Thymus (tissue), 11 donors: ENCODE measurements around the gene ZSWIM5. TPM values are rescaled to one million over a fixed set of nuclear protein-coding genes. Genes with fewer than 3 reads are reported as not detected.
"Not testable (repeated sequence)": the region's sequence is repeated elsewhere in the genome, so short reads cannot be mapped to it uniquely, and the experiment has no call there.

Experiments used
- DNase-seq, 9 donors: peaks; one replicate each; pipeline ENCODE4 v3.0.0-alpha.2; 2013; ENCODE audit warnings: low spot score in 9 of 9, low read depth in 6 of 9, missing footprints in 1 of 9
- H3K27ac ChIP-seq, 2 donors: one replicate each; pipeline ENCODE4 v1.5.1; 2013; ENCODE audit warnings: control low read depth in 1 of 2, low read depth in 1 of 2, low read length in 1 of 2, mild to moderate bottlenecking in 1 of 2, moderate library complexity in 1 of 2
- H3K27me3 ChIP-seq, 2 donors: one replicate each; pipeline ENCODE4 v1.5.1; 2013; ENCODE audit warnings: low read length in 1 of 2; ENCODE audit not compliant: control insufficient read depth in 2 of 2, insufficient read depth in 1 of 2
- H3K36me3 ChIP-seq, 2 donors: one replicate each; pipeline ENCODE4 v1.5.1; 2013; ENCODE audit warnings: low read length in 1 of 2, mild to moderate bottlenecking in 1 of 2, moderate library complexity in 1 of 2; ENCODE audit not compliant: control insufficient read depth in 2 of 2, insufficient read depth in 2 of 2
- H3K4me1 ChIP-seq, 2 donors: one replicate each; pipeline ENCODE4 v1.5.1; 2013; ENCODE audit warnings: low read length in 2 of 2; ENCODE audit not compliant: control insufficient read depth in 2 of 2, insufficient read depth in 2 of 2
- H3K4me3 ChIP-seq, 2 donors: one replicate each; pipeline ENCODE4 v1.5.1; 2013; ENCODE audit warnings: low read length in 2 of 2, control low read depth in 1 of 2, mild to moderate bottlenecking in 1 of 2
- H3K9me3 ChIP-seq, 2 donors: one replicate each; pipeline ENCODE4 v1.5.1; 2013; ENCODE audit warnings: low read length in 1 of 2, mild to moderate bottlenecking in 1 of 2; ENCODE audit not compliant: control insufficient read depth in 2 of 2, insufficient read depth in 1 of 2
- WGBS: extraction: QIAGEN DNeasy Blood & Tissue Kit; methylation state at CpG from one replicate; pipeline ENCODE4 v1.1.7; 2013; 5-methylcytosine and 5-hydroxymethylcytosine counted together
- polyA plus RNA-seq: library from polyadenylated mRNA; stranded (reverse); fragments of 200-250 nt; gene quantifications from one replicate; pipeline ENCODE4 v1.2.3, GENCODE V29; 2013
- total RNA-seq: library from RNA; stranded (reverse); fragments of 120-200 nt; gene quantifications from one replicate; pipeline ENCODE4 v1.2.4, GENCODE V29; 2013
- donor health status: healthy.

The ZSWIM5 gene
- total and polyA plus RNA-seq, 2 donors, result 0.24 to 0.39 TPM

DNA sequence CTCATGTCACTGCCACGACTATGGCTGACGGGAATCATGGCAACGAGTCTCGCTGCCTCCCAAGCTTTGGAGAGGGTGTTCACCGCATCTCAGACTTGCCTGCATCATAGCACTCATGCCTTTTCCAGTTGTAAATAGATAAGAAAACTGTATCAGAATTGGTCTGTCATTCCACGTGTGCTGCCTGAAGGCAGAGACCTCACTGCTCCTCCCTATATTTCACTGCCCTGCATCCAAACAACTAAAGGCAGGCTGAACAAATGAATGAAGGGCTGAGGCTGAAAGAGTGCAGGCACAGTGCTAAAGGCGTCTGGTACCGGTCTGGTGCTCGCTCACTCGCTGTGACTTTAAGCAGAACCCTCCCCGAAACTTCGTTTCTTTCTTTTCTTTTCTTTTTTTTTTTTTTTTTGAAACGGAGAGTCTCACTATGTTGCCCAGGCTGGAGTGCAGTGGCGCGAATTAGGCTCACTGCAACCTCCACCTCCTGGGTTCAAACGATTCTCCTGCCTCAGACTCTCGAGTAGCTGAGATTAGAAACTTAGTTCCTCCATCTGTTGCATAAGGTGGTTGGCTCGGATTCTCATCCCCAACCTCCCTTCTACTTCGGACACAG is 220.6 kb downstream of the ZSWIM5 start:
- WGBS, result 13% methylated on average over 19 of the region's 19 CpGs
- peak overlapping the region; percentile 26 to 31 for H3K27ac ChIP-seq
- H3K9me3 ChIP-seq, result peaks cover 0 to 3% of the 10 kb centered on the region in 2 donors
- H3K36me3 ChIP-seq, result peaks cover 0 to under 1% of the 10 kb centered on the region in 2 donors
- DNase-seq, result peak in 1 of 9 donors; percentile 2
- peaks cover 7 to 14% of the 10 kb centered on the region in 2 donors for H3K4me1 ChIP-seq
- H3K27me3 ChIP-seq, result no peaks in the 10 kb centered on the region
- H3K4me3 ChIP-seq, result peak overlapping the region; percentile 66 to 83

DNA sequence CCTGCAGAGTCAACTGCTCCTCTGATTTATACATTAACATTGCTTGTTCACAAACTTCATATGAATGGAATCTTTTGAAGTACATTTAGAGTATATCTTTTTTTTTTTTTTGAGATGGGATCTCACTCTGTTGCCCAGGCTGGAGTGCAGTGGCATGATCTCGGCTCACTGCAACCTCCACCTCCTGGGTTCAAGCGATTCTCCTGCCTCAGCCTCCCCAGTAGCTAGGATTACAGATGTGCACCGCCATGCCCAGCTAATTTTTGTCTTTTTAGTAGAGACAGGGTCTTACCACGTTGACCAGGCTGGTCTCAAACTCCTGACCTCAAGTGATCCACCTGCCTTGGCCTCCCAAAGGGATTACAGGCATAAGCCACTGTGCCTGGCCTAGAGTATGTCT is 229.0 kb downstream of the ZSWIM5 start:
- 98% methylated on average over 4 of the region's 4 CpGs for WGBS
- not testable (repeated sequence) for H3K4me1 ChIP-seq, DNase-seq, H3K27me3 ChIP-seq, H3K9me3 ChIP-seq, H3K27ac ChIP-seq, H3K4me3 ChIP-seq
- peaks cover 23 to 43% of the 10 kb centered on the region in 2 donors for H3K36me3 ChIP-seq

DNA sequence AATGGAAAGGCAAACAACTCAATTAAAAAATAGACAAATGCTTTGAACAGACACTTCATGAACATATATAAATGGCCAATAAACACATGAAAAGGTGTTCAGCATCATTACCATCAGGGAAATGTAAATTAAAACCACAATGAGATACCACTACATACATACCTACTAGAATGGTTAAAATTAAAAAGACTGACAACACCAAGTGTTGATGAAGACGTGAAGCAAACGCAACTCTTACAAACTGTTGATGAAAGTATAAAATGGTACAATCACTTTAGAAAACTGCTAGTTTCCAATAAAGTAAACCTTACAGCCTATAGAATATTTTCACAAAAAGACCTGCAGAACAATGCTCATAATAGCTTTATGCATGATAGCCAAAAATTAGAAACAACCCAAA is 230.2 kb downstream of the ZSWIM5 start:
- H3K9me3 ChIP-seq, result no peaks in the 10 kb centered on the region
- no peaks in the 10 kb centered on the region for H3K4me1 ChIP-seq
- no peak for DNase-seq
- WGBS, result over 99% methylated on average over 2 of the region's 2 CpGs
- H3K27ac ChIP-seq, result no peak overlapping the region
- peaks cover 23 to 46% of the 10 kb centered on the region in 2 donors for H3K36me3 ChIP-seq
- H3K27me3 ChIP-seq, result no peaks in the 10 kb centered on the region
- H3K4me3 ChIP-seq, result no peak overlapping the region

DNA sequence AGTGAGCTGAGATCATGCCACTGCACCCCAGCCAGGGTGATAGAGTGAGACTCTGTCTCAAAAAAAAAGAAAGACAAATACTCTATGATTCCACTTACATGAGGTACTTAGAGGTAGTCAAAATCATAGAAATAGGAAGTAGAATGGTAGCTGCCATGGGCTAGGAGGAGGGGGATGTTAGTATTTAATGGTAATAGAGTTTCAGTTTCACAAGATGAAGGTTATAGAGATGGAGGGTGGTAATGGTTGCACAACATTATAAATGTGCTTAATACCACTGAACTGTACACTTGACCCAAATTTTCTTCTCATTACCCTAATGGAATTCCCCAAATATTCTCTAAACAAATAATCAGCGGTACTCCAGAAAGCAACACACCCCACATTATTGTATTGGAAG is 232.8 kb downstream of the ZSWIM5 start:
- no peak overlapping the region for H3K27ac ChIP-seq
- H3K4me1 ChIP-seq, result no peaks in the 10 kb centered on the region
- H3K27me3 ChIP-seq, result no peaks in the 10 kb centered on the region
- H3K36me3 ChIP-seq, result peaks cover 14 to 33% of the 10 kb centered on the region in 2 donors
- DNase-seq, result no peak
- H3K4me3 ChIP-seq, result no peak overlapping the region
- 100% methylated on average over 1 of the region's 1 CpG for WGBS
- H3K9me3 ChIP-seq, result no peaks in the 10 kb centered on the region

DNA sequence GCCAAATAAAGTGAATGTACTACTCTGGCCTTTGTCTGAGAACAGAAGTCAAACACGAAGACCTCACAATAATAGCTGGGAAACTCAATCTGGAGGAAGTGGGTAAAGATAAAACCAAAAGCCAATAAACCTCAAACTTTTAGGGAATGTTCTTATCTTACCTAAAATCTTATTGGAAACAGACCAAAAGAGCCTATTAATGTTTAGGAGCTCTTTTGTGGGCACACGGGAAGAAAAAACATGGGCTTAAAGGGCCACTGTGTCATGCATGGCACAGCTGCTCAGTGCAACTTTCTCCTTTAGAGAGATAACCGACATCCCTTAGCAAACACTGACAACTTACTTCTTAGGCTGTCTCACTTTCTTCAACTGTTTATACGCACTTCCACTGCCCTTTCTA is 236.1 kb downstream of the ZSWIM5 start:
- H3K36me3 ChIP-seq, result peaks cover 0 to 17% of the 10 kb centered on the region in 2 donors

More for the DNA sequence above, 236.1 kb downstream of the ZSWIM5 start:
- WGBS, result 64% methylated on average over 4 of the region's 4 CpGs
- Histone ChIP-seq H3K4me1 (no peaks in the 10 kb centered on the region), H3K27ac (no peak overlapping the region), H3K4me3 (no peak overlapping the region), H3K27me3 (no peaks in the 10 kb centered on the region), H3K9me3 (no peaks in the 10 kb centered on the region)
- DNase-seq, result no peak

Other genes with a start within 250 kb of the ZSWIM5 start
- gene EIF2B3, start 220.0 kb downstream of the ZSWIM5 start, total RNA-seq, result 33.4 TPM
- gene EIF2B3, start 220.0 kb downstream of the ZSWIM5 start, polyA plus RNA-seq, result 12.3 TPM
- gene HECTD3, start 195.3 kb downstream of the ZSWIM5 start, total RNA-seq, result 8.0 TPM
- gene HECTD3, start 195.3 kb downstream of the ZSWIM5 start, polyA plus RNA-seq, result 22.5 TPM
- 98.7 TPM for gene UROD, start 194.4 kb downstream of the ZSWIM5 start, total RNA-seq
- 68.2 TPM for gene UROD, start 194.4 kb downstream of the ZSWIM5 start, polyA plus RNA-seq
- gene HPDL, start 120.3 kb upstream of the ZSWIM5 start, total RNA-seq, result 6.8 TPM
- gene HPDL, start 120.3 kb upstream of the ZSWIM5 start, polyA plus RNA-seq, result 0.91 TPM
- 13.3 TPM for gene TOE1, start 133.6 kb upstream of the ZSWIM5 start, total RNA-seq
- gene TOE1, start 133.6 kb upstream of the ZSWIM5 start, polyA plus RNA-seq, result 12.0 TPM
- 25.5 TPM for gene MUTYH, start 133.8 kb upstream of the ZSWIM5 start, total RNA-seq
- 37.3 TPM for gene MUTYH, start 133.8 kb upstream of the ZSWIM5 start, polyA plus RNA-seq